Measurements from ENCODE around the gene EML1.

The EML1 gene

DNA sequence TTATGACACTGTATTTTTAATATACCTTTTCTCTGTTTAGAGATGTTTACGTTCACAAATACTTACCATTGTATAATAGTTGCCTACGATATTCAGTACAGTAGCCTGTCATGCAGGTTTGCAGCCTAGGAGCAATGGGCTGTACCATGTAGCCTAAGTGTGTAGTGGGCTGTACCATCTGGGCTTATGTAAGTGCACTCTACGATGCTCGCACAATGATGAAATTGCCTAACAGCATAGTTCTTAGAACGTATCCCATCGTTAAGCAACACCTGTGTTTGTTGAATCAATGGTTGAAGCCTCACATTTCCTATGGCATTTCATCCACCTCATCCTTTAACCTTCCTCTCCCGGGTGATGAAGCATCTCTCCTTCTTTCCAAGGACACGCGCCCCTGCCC lies 12.5 kb upstream of the EML1 start:
- DNase-seq: no peak

DNA sequence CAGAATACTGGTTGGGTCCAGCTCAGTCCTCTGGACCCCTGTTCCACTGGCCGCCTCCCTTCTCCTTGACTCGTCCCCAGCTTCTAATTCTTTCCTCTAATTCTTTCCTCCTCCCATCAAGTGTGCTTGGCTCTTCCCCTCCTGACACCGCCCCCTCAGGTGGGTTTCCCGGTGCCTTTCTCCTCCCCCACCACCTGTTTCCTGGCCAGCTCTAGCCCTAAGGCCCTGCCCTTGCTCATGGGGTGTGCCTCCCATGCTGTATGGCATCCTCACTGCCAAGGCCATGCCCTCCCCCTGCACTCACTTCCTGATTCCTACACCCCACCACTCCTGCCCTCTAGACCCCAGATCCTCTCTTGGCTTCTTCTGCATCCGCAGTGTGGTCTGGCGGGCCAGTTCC lies 12.1 kb upstream of the EML1 start:
- no peak for DNase-seq

DNA sequence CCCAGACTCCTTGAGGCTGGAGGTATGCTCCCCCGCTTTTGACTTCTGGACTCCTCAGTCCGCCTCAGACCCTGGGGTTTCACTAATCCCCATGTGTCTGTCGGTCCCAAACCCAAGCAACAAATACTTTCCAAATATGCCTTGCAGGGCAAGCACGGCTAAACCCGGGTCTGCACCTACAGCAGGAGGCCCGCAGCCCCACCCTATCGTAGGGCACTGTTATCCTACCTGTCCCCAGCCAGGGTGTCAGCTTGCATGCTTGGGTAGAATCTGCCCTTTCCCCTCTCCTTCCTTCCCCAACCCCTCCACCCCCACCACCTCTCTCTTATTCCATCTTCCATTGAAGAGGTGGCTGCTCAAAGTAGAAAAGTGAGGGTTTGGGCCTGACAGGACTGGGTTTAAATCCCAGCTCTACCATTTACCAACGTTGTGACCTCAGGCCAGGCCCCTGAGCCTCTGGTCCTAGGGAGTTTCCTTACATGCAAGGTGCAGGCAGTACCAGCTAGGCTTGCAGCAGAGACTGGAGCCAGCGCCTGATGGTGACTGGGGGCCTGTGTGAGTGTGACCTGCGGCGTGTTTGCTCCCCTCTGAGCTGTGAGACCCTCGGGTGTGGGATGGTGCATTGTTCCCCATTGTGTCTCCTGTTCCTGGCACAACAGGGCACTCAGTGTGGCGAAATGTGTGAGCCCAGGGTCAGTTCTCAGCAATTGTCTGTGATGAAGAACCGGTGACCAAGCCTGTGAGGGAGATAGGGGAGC lies 11.2 kb upstream of the EML1 start:
- no peak for DNase-seq

GRCh38 chr14:99784508-99784907 lies 8.7 kb upstream of the EML1 start:
- no peak for DNase-seq

DNA sequence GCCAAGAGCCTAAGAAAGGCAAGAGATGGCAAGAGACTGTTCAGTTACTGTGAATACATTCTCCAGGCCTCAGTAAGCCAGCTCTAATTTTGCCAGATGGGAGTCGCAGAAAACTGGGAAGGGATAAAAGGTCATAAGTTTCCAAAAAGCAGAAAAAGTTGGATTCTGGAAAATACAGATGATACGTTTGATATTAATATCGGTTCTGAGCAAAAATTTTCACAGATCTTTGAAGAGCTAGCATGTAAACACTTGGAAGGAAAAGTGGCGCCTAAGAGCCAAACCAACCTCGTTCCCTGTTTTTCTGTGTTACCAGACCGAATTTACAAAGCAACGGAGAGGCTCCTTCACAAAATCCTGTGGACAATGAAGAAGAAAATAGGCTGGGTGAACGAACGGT lies 7.8 kb upstream of the EML1 start:
- DNase-seq: no peak

GRCh38 chr14:99786511-99786989 lies 6.7 kb upstream of the EML1 start:
- no peak for DNase-seq

GRCh38 chr14:99788713-99789112 lies 4.5 kb upstream of the EML1 start:
- DNase-seq: no peak

GRCh38 chr14:99789581-99789980 lies 3.6 kb upstream of the EML1 start:
- DNase-seq: no peak

DNA sequence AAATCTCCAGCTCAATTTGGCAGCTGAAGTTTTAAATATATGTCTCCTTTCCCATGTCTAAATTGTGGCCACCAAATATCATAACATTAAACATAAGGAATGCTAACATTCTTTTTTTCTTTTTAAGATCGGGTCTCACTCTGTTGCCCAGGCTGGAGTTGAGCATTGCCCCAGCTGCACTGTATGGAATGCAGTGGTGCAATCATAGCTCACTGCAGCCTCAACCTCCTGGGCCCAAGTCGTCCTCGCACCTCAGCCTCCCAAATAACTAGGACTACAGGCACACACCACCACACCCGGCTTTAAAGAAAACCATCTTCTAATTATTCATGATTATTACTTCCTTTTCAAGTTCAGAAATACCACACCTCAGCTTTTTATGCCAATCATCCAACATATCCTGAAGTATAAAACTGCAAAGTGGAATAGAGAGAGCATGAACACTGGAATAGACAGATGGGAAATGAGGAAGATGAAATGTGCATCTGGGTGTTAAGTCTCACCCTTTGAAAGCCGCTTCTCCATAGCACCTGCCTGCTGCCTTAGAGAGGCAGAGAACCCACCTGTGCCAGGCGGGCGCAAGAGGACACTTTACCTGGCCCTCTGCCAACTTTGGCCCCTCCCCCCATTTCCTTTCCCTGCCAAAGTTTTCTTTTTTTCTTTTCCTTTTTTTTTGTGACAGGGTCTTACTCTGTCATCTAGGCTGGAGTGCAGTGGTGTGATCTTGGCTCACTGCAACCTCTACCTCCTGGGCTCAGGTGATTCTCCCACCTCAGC lies 2.8 kb upstream of the EML1 start:
- DNase-seq: no peak

- DNase-seq: no peak
These were observed 2.2 kb upstream of the EML1 start for GRCh38 chr14:99790978-99791376.

DNA sequence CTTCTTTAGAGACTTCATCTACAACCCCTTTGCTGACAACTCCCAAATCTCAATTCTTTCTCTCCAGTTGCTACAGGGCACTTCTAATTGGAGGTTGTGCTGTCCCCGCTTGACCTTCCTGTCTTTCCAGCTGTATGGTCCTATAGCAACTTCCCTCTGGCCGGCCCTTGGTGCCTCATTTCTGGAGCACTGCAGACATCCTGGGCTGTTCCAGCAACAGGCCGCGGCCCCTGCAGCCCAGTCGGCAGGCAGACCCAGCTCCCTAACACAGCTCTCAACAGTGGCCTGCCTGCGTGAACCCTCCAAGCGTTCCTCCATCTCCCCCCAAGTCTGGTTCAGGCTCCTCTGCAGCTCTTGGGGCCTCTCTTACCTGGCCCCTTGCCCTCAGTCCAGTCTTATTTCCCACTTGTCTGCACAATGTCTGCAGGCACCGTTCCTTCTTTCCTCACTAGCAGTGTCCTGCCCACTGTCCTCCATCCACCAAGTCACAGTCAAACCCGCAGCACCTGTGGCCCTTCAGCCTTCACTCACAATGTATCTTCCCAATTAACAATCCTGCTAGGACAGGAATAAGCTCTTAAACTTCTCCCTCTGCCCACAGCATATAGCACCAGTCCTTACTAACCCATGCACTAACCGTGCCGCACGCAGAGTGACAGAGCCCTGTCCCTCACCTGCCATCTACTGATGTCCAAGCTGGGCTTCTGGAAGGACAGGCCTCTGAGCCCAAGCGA lies 1.6 kb upstream of the EML1 start:
- DNase-seq: no peak

- DNase-seq: no peak
These were observed 1.0 kb upstream of the EML1 start for GRCh38 chr14:99792210-99792535.

- DNase-seq: no peak
These were observed 531 bp upstream of the EML1 start for GRCh38 chr14:99792551-99793212.

GRCh38 chr14:99794151-99794780 lies 1.1 kb downstream of the EML1 start:
- DNase-seq: no peak

GRCh38 chr14:99795046-99795445 lies 1.8 kb downstream of the EML1 start:
- no peak for DNase-seq

DNA sequence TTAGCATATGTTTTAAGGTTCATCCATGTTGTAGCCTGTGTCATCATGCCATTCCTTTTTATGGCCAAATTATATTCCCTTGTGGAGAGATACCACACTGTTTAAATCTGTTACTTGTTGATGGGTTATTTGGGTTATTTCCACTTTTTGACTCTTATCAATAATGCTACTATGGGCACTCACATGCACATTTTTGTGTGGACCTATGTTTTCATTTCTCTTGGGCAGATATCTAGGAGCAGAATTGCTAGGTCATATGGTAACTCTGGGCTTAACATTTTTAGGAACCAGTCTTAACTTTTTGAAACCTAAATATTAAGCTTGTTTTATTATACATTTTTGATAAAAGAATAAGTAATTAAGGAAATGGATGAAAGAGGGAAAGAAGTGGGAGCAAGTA lies 4.0 kb downstream of the EML1 start:
- DNase-seq: no peak

DNA sequence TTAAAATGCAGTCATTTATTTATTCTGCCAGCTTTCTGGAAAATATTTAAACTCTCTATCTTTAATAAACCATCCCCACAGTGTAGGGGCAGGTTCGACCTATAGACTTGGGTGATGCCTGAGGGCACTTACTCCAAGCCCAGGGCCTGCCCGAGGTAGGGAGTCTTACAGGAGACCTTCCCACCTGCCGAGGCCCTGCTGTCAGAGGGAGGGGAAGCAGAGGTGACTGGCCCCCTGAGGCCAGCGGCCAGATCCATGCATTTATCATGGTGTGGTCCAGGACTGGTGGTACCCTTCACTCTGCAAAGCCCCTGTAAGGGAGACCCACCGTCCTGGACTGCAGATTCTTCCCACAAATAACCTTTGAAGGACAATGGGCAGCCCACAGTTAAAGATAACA lies 7.6 kb downstream of the EML1 start:
- DNase-seq: no peak

- no peak for DNase-seq
These were observed 9.3 kb downstream of the EML1 start for GRCh38 chr14:99802301-99803105.

- no peak for DNase-seq
These were observed 10.0 kb downstream of the EML1 start for GRCh38 chr14:99803106-99803775.

DNA sequence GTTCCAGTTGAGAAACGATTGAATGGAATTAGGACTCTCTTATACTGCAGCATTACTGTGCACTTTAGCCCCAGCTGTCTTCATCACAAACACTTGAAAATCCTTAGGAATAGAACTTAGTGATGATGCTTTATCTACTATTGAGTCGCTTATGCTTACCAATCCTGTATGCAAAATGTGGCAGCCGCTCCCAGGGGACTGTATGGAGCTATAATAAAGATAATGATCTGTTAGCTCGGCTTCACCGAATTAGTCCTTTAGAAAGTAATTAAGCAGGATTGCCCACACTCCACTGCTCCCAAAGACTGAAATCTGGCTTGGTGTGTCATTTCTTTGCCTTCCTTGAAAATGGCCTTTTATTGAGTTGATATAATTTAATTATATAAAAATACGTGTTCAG lies 10.6 kb downstream of the EML1 start:
- DNase-seq: peak; percentile 28

DNA sequence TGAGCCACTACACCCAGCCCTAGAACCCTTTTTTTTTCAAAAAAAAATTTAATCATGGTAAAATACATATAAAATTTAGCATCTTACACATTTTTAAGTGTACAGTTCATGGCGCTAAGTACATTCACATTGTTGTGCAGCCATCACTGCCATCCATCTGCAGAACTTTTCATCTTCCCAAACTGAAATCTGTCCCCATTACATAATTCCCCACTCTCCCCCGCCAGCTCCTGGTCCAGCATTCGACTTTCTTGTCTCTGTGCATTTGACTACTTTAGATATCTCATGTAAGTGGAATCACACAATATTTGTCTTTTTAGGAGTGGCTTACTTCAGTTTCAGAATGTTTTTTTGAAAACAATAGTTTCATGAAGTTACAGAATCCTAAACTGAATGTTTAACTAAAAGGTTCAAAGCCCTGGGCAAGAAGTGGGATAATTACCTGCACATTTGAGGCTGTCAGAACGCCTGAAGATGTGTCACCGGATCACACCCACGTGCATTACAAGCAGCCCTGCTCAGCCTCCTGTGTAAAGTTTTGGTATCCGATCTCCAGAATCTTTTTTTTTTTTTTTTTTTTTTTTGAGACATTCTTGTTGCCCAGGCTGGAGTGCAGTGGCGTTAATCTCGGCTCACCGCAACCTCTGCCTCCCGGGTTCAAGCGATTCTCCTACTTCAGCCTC lies 12.7 kb downstream of the EML1 start:
- DNase-seq: no peak

Data from NCI-H1417 treated with DMSO at 0.1 percent for 48 hours (cell line).